Gastrocnemius medialis (tissue), 4 donors: ENCODE measurements around the gene RSPH6A. TPM values are rescaled to one million over a fixed set of nuclear protein-coding genes. Genes with fewer than 3 reads are reported as not detected.
"Not testable (repeated sequence)": the region's sequence is repeated elsewhere in the genome, so short reads cannot be mapped to it uniquely, and the experiment has no call there.

Source experiments
- ATAC-seq, 2 donors: fragments of 150-250 bp; one replicate each; pipeline ENCODE4 v1.9.1; 2016
- DNase-seq, 2 donors: peaks; one replicate each; pipeline ENCODE4 v3.0.0-alpha.2; 2019
- H3K27ac ChIP-seq, 4 donors: fragments of 200-600 bp; sonication (generic); 1 replicate in 1 of 4; 2 replicates in 3 of 4; pipeline ENCODE4 v1.5.1; 2016 to 2018; ENCODE audit warnings: mild to moderate bottlenecking in 2 of 4, moderate library complexity in 1 of 4
- H3K27me3 ChIP-seq, 3 donors: fragments of 200-600 bp; sonication (generic) in 2 of 3; 1 replicate in 1 of 3; 2 replicates in 2 of 3; pipeline versions ENCODE4 v1.5.1 to v1.6.0; 2016 to 2019; ENCODE audit warnings: mild to moderate bottlenecking in 1 of 3, moderate library complexity in 1 of 3
- H3K36me3 ChIP-seq, 2 donors: fragments of 200-600 bp; sonication (generic) in 1 of 2; one replicate each; pipeline ENCODE4 v1.5.1; 2017 to 2018
- H3K4me1 ChIP-seq, 2 donors: fragments of 200-600 bp; sonication (generic) in 1 of 2; one replicate each; pipeline ENCODE4 v1.5.1; 2016 to 2017; ENCODE audit warnings: mild to moderate bottlenecking in 2 of 2
- H3K4me3 ChIP-seq, 4 donors: fragments of 200-600 bp; sonication (generic) in 3 of 4; 1 replicate in 1 of 4; 2 replicates in 3 of 4; pipeline ENCODE4 v1.5.1; 2016 to 2019; ENCODE audit warnings: mild to moderate bottlenecking in 2 of 4
- H3K9me3 ChIP-seq, 3 donors: fragments of 200-600 bp; sonication (generic) in 2 of 3; 1 replicate in 1 of 3; 2 replicates in 2 of 3; pipeline ENCODE4 v1.5.1; 2016 to 2019
- POLR2A ChIP-seq, 2 donors: fragments of 450-650 bp; IDR thresholded peaks; one replicate each; pipeline ENCODE4 v1.6.1; 2017; ENCODE audit warnings: antibody characterized with exemption in 2 of 2, mild to moderate bottlenecking in 2 of 2, moderate library complexity in 2 of 2
- in situ Hi-C, 4 donors: fragments of 200-750 bp; cut with MboI; loops; one replicate each; pipeline versions ENCODE4 v1.15.0 to v1.8.0; 2017; ENCODE audit warnings: low sequenced_read_pairs in 4 of 4
- intact Hi-C: fragments of 100-400 bp; cut with DNase I; formaldehyde crosslinking; loops from one replicate; pipeline ENCODE4 v1.15.1; 2023; ENCODE audit warnings: low total_unique reads
- total RNA-seq, 4 donors: library from RNA; depleted of rRNA; stranded (reverse); fragments of >200 nt; gene quantifications; one replicate each; pipeline versions ENCODE4 v1.1.0 to v1.2.3, GENCODE V29; 2016
- TF ChIP-seq, protein P1 (sequence below), 5 experiments: fragments of 450-650 bp in 3 of 5; fragments of 200-600 bp in 2 of 5; sonication (generic) in 2 of 5; IDR thresholded peaks in 4 of 5; conservative IDR thresholded peaks in 1 of 5; 1 replicate in 4 of 5; 2 replicates in 1 of 5; pipeline ENCODE4 v1.5.1; 2016 to 2019; ENCODE audit warnings: antibody characterized with exemption in 5 of 5, mild to moderate bottlenecking in 3 of 5, moderate library complexity in 3 of 5

RSPH6A gene
- total RNA-seq, 4 donors from 2014 or later, result not detected

DNA sequence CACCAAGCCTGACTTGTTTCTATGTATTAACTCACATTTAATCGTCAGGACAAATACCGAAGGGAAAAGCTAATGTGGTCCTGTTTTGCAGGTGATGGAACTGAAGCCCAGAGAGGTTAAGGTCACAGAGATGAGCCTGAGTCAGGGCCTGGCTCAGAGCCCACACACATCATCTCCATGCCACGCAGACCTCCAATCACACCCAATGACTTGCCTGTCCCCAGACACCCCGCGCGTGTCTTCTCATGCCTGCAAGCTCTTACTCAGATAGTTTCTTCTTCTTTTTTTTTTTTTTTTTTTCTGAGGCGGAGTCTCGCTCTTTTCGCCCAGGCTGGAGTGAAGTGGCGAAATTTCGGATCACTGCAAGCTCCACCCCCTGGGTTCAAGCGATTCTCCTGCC lies 62.5 kb downstream of the RSPH6A start:
- intact Hi-C loops (no loop called here), in situ Hi-C loops (no loop called here)
- H3K4me3 ChIP-seq, result no peak overlapping the region

DNA sequence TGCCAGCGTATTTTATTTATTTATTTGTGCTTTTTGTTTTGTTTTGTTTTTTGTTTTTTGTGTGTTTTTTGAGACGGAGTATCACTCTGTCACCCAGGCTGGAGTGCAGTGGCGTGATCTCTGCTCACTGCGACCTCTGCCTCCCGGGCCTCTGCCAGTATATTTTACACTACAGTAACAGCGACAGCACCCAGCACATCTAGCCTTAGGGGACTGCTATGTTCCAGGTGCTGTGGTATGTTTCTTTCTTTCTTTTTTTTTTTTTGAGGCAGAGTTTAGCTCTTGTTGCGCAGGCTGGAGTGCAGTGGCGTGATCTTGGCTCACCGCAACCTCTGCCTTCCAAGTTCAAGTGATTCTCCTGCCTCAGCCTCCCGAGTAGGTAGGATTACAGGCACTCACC lies 63.6 kb downstream of the RSPH6A start:
- intact Hi-C loops, H3K36me3 ChIP-seq, H3K27me3 ChIP-seq, H3K27ac ChIP-seq, H3K4me1 ChIP-seq, ATAC-seq, in situ Hi-C loops, H3K4me3 ChIP-seq, H3K9me3 ChIP-seq, DNase-seq: not testable (repeated sequence)

More for the DNA sequence above, 62.5 kb downstream of the RSPH6A start:
- Histone ChIP-seq H3K9me3 (no peaks in the 10 kb centered on the region), H3K27me3 (no peaks in the 10 kb centered on the region), H3K27ac (no peak overlapping the region), H3K36me3 (no peaks in the 10 kb centered on the region), H3K4me1 (no peaks in the 10 kb centered on the region)
- TF ChIP-seq, protein P1, sequence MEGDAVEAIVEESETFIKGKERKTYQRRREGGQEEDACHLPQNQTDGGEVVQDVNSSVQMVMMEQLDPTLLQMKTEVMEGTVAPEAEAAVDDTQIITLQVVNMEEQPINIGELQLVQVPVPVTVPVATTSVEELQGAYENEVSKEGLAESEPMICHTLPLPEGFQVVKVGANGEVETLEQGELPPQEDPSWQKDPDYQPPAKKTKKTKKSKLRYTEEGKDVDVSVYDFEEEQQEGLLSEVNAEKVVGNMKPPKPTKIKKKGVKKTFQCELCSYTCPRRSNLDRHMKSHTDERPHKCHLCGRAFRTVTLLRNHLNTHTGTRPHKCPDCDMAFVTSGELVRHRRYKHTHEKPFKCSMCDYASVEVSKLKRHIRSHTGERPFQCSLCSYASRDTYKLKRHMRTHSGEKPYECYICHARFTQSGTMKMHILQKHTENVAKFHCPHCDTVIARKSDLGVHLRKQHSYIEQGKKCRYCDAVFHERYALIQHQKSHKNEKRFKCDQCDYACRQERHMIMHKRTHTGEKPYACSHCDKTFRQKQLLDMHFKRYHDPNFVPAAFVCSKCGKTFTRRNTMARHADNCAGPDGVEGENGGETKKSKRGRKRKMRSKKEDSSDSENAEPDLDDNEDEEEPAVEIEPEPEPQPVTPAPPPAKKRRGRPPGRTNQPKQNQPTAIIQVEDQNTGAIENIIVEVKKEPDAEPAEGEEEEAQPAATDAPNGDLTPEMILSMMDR (IDR thresholded peaks at IDR 0.05 in 4 of 5, conservative IDR thresholded peaks at IDR 0.05 in 1 of 5), result no peak
- no peak for TF ChIP-seq POLR2A (IDR thresholded peaks at IDR 0.05)
- ATAC-seq (no peak), DNase-seq (no peak)

DNA sequence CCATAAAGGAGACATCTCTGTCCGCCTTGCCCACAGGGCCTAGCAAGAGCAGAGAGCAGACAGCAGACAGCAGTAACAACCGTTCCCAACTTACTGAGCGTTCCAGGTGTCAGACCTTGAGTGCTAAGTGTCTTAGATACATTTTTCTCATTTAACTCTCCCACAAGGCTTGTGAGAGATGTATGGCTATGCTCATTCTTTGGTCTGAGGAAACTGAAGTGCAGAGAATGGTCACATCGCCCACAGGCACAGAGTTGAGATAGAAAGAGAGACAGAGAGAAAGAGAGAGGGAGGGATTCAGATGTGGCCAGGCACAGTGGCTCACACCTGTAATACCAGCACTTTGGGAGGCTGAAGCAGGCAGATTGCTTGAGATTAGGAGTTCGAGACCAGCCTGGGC lies 67.6 kb downstream of the RSPH6A start:
- intact Hi-C loops (no loop called here), in situ Hi-C loops (no loop called here)
- DNase-seq (no peak), ATAC-seq (no peak)
- no peaks in the 10 kb centered on the region for H3K36me3 ChIP-seq
- H3K4me1 ChIP-seq, result no peaks in the 10 kb centered on the region
- H3K27me3 ChIP-seq, result no peaks in the 10 kb centered on the region
- no peak overlapping the region for H3K27ac ChIP-seq
- H3K4me3 ChIP-seq, result no peak overlapping the region
- no peak for TF ChIP-seq POLR2A (IDR thresholded peaks at IDR 0.05)
- TF ChIP-seq, protein P1 (IDR thresholded peaks at IDR 0.05 in 4 of 5, conservative IDR thresholded peaks at IDR 0.05 in 1 of 5), result no peak
- H3K9me3 ChIP-seq, result no peaks in the 10 kb centered on the region

DNA sequence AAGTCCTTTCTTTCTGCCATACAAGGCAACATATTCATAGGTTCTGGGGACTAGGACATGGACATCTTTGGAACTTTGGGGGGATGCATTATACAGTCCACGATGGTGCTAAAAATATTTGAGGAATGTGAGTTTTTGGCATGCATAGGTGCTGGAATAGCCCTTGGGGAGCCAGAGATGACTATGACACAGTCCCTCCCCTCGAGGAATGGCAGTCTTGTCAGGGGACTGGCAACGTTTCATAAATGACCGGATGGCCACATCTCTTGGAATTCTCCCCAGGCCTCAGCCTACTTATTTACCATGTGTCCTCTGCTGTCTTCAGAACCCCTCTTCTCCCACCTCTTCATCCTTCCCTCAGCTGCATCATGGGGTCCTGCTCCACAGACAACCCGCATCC lies 68.2 kb downstream of the RSPH6A start:
- Histone ChIP-seq H3K27me3 (no peaks in the 10 kb centered on the region), H3K4me1 (no peaks in the 10 kb centered on the region), H3K4me3 (no peak overlapping the region), H3K27ac (no peak overlapping the region), H3K36me3 (no peaks in the 10 kb centered on the region), H3K9me3 (no peaks in the 10 kb centered on the region)
- no peak for TF ChIP-seq POLR2A (IDR thresholded peaks at IDR 0.05)
- TF ChIP-seq, protein P1 (IDR thresholded peaks at IDR 0.05 in 4 of 5, conservative IDR thresholded peaks at IDR 0.05 in 1 of 5), result no peak
- ATAC-seq (no peak), DNase-seq (no peak)
- in situ Hi-C loops (no loop called here), intact Hi-C loops (no loop called here)

Other genes with a start within 250 kb of the RSPH6A start
- gene OPA3, start 230.5 kb downstream of the RSPH6A start, total RNA-seq, result 10 to 100 TPM; 14.8 to 32.5 (median 20.3) TPM
- 1 to 10 TPM in 3 of 4 donors, under 1 TPM in 1; 0.46 to 4.2 (median 2.2) TPM for gene GPR4, start 213.1 kb downstream of the RSPH6A start, total RNA-seq
- 1 to 10 TPM; 3.0 to 6.7 (median 4.8) TPM for gene EML2, start 175.9 kb downstream of the RSPH6A start, total RNA-seq
- gene GIPR, start 147.1 kb downstream of the RSPH6A start, total RNA-seq, result not detected
- gene SNRPD2, start 123.4 kb downstream of the RSPH6A start, total RNA-seq, result 100 to 1,000 TPM; 136 to 167 (median 144) TPM
- 1 to 10 TPM in 2 of 4 donors, under 1 TPM in 2; 0.80 to 1.4 (median 0.97) TPM for gene QPCTL, start 122.6 kb downstream of the RSPH6A start, total RNA-seq
- gene FBXO46, start 84.4 kb downstream of the RSPH6A start, total RNA-seq, result 10 to 100 TPM in 1 of 4 donors, 1 to 10 TPM in 3; 6.6 to 14.3 (median 8.7) TPM
- not detected for gene MEIOSIN, start 81.9 kb downstream of the RSPH6A start, total RNA-seq
- gene SIX5, start 46.1 kb downstream of the RSPH6A start, total RNA-seq, result 10 to 100 TPM in 2 of 4 donors, 1 to 10 TPM in 2; 8.2 to 12.2 (median 10.1) TPM
- gene DMPK, start 32.8 kb downstream of the RSPH6A start, total RNA-seq, result 100 to 1,000 TPM in 2 of 4 donors, 10 to 100 TPM in 2; 93.0 to 196 (median 116) TPM
- gene DMWD, start 22.5 kb downstream of the RSPH6A start, total RNA-seq, result 100 to 1,000 TPM in 1 of 4 donors, 10 to 100 TPM in 3; 38.6 to 111 (median 56.4) TPM
- gene SYMPK, start 47.8 kb upstream of the RSPH6A start, total RNA-seq, result 10 to 100 TPM; 14.1 to 64.6 (median 34.9) TPM
- not detected for gene FOXA3, start 49.0 kb upstream of the RSPH6A start, total RNA-seq
- gene IRF2BP1, start 70.8 kb upstream of the RSPH6A start, total RNA-seq, result 10 to 100 TPM; 17.1 to 40.6 (median 28.6) TPM
- gene MYPOP, start 87.3 kb upstream of the RSPH6A start, total RNA-seq, result 10 to 100 TPM in 1 of 4 donors, 1 to 10 TPM in 3; 5.9 to 12.4 (median 6.3) TPM
- not detected for gene NANOS2, start 99.5 kb upstream of the RSPH6A start, total RNA-seq
- gene NOVA2, start 158.6 kb upstream of the RSPH6A start, total RNA-seq, result 1 to 10 TPM in 1 of 4 donors, under 1 TPM in 3; 0.44 to 1.1 (median 0.49) TPM
- gene CCDC61, start 180.2 kb upstream of the RSPH6A start, total RNA-seq, result 1 to 10 TPM; 2.3 to 4.9 (median 3.4) TPM
- not detected for gene PGLYRP1, start 207.7 kb upstream of the RSPH6A start, total RNA-seq
- not detected for gene IGFL4, start 225.7 kb upstream of the RSPH6A start, total RNA-seq